Osteoblast (primary cell): ENCODE results near the gene AMFR. TPM values are rescaled to one million over a fixed set of nuclear protein-coding genes. Genes with fewer than 3 reads are reported as not detected.
"Not testable (repeated sequence)": the region's sequence is repeated elsewhere in the genome, so short reads cannot be mapped to it uniquely, and the experiment has no call there.

Experiments
- DNase-seq: peaks from one replicate; pipeline ENCODE4 v3.0.0; 2011; ENCODE audit warnings: low spot score, mixed read lengths; ENCODE audit not compliant: insufficient read length; ENCODE audit errors: missing footprints
- H2AFZ ChIP-seq: 2 replicates; pipeline ENCODE4 v1.6.0; 2011; ENCODE audit warnings: mild to moderate bottlenecking, low read length
- H3K27ac ChIP-seq: 2 replicates; pipeline ENCODE4 v1.5.1; 2011; ENCODE audit warnings: mild to moderate bottlenecking, low read depth, low read length, moderate library complexity
- H3K27me3 ChIP-seq: 2 replicates; pipeline ENCODE4 v1.6.0; 2012; ENCODE audit warnings: mild to moderate bottlenecking, control low read depth, inconsistent platforms, low read length, moderate library complexity; ENCODE audit not compliant: insufficient read depth
- H3K36me3 ChIP-seq: 2 replicates; pipeline ENCODE4 v1.5.1; 2011; ENCODE audit warnings: mild to moderate bottlenecking, low read length, control low read depth, moderate library complexity; ENCODE audit not compliant: insufficient read depth
- H3K4me1 ChIP-seq: 2 replicates; pipeline ENCODE4 v1.5.1; 2011; ENCODE audit warnings: mild to moderate bottlenecking, low read length, control low read depth, moderate library complexity; ENCODE audit not compliant: insufficient read depth
- H3K4me2 ChIP-seq: 2 replicates; pipeline ENCODE4 v1.6.0; 2011; ENCODE audit warnings: mild to moderate bottlenecking, low read length; ENCODE audit not compliant: insufficient read depth
- H3K4me3 ChIP-seq: fragments of 200-600 bp; sonication (generic); 3 replicates; pipeline ENCODE4 v1.5.1; 2012; ENCODE audit warnings: mild to moderate bottlenecking, low read length, inconsistent platforms; ENCODE audit not compliant: insufficient read depth
- H3K79me2 ChIP-seq: 2 replicates; pipeline ENCODE4 v1.6.0; 2012; ENCODE audit warnings: mild to moderate bottlenecking, low read length, control low read depth, inconsistent platforms; ENCODE audit not compliant: insufficient read depth
- H3K9me3 ChIP-seq: 2 replicates; pipeline ENCODE4 v1.5.1; 2011; ENCODE audit warnings: low read depth, low read length, control low read depth
- H4K20me1 ChIP-seq: 2 replicates; pipeline ENCODE4 v1.6.0; 2012; ENCODE audit warnings: mild to moderate bottlenecking, low read length, control low read depth; ENCODE audit not compliant: insufficient read depth
- CTCF ChIP-seq: IDR thresholded peaks from 2 replicates; pipeline ENCODE4 v1.5.1; 2011; ENCODE audit warnings: mild to moderate bottlenecking, low read depth, low read length, moderate library complexity; ENCODE audit errors: extremely low read depth
- total RNA-seq: library from RNA; depleted of rRNA; stranded (reverse); fragments of >200 nt; gene quantifications from 2 replicates; pipeline ENCODE4 v1.2.3, GENCODE V29; 2012

The AMFR gene
- total RNA-seq, 1 donor: 339 TPM

DNA sequence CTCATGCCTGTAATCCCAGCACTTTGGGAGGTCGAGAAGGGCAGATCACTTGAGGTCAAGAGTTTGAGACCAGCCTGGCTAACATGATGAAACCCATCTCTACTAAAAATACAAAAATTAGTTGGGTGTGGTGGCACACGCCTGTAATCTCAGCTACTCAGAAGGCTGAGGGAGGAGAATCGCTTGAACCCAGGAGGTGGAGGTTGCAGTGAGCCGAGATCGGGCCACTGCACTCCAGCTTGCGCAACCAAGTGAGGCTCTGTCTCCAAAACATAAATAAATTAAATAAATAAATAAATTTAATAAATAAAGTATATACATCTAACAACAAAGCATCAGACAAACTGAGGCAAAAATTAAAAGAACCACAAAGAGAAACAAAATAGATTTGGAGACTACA, 49.6 kb downstream of the AMFR start:
- H3K79me2 ChIP-seq: peaks cover 35% of the 10 kb centered on the region
- H4K20me1 ChIP-seq: not testable (repeated sequence)

GRCh38 chr16:56373003-56373402, 52.3 kb downstream of the AMFR start:
- Histone ChIP-seq H4K20me1 (no peaks in the 10 kb centered on the region), H3K36me3 (peaks cover 16% of the 10 kb centered on the region), H3K4me1 (peaks cover 15% of the 10 kb centered on the region), H2AFZ (no peak overlapping the region), H3K9me3 (no peaks in the 10 kb centered on the region), H3K79me2 (peaks cover 35% of the 10 kb centered on the region), H3K4me2 (no peak overlapping the region), H3K27me3 (no peaks in the 10 kb centered on the region), H3K4me3 (no peak overlapping the region), H3K27ac (no peak overlapping the region)
- DNase-seq: no peak
- no peak for TF ChIP-seq CTCF

More for the DNA sequence above, 49.6 kb downstream of the AMFR start:
- DNase-seq, H3K27me3 ChIP-seq, H3K27ac ChIP-seq, H3K36me3 ChIP-seq, H3K4me1 ChIP-seq, H3K9me3 ChIP-seq, H3K4me3 ChIP-seq, H3K4me2 ChIP-seq, H2AFZ ChIP-seq: not testable (repeated sequence)

DNA sequence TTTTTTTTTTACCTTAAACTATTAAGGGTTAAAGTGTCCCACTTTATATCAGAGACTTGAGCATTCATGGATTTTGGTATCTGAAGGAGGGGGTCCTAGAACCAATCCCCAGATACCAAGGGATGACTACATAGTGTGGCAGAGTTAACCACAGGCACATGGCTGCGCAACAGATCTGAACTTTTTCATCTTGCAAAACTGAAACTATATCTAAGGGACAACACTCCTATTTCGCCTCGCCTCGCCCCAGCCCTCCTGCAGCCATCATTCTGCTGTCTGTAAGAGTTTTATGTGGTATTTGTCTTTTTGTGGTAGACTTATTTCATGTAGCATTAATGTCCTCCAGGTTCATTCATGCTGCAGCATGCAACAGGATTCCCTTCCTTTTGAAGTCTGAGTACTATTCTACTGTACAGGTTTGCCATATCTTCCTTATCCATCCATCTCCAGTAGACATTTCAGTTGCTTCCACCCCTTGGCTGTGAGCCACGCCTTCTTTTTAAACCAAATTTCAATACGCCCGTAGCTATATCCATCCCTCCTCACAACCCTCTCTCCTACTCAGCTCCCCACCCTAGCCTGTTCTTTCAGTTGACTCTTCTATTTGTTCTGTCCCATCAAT, 53.2 kb downstream of the AMFR start:
- TF ChIP-seq CTCF: no peak
- Histone ChIP-seq H3K4me1 (peaks cover 15% of the 10 kb centered on the region), H3K9me3 (no peaks in the 10 kb centered on the region), H4K20me1 (no peaks in the 10 kb centered on the region), H3K4me2 (no peak overlapping the region), H3K79me2 (peaks cover 31% of the 10 kb centered on the region), H3K27me3 (no peaks in the 10 kb centered on the region), H3K36me3 (peaks cover 25% of the 10 kb centered on the region), H3K27ac (no peak overlapping the region), H3K4me3 (no peak overlapping the region), H2AFZ (no peak overlapping the region)
- no peak for DNase-seq

- H4K20me1 ChIP-seq: no peaks in the 10 kb centered on the region
- H3K4me1 ChIP-seq: peaks cover 15% of the 10 kb centered on the region
- TF ChIP-seq CTCF: no peak
- DNase-seq: no peak
- no peak overlapping the region for H3K4me3 ChIP-seq
- no peak overlapping the region for H2AFZ ChIP-seq
- H3K27ac ChIP-seq: peak overlapping the region; percentile 34
- no peaks in the 10 kb centered on the region for H3K9me3 ChIP-seq
- peaks cover 27% of the 10 kb centered on the region for H3K79me2 ChIP-seq
- no peaks in the 10 kb centered on the region for H3K27me3 ChIP-seq
- H3K4me2 ChIP-seq: no peak overlapping the region
- peaks cover 30% of the 10 kb centered on the region for H3K36me3 ChIP-seq
Measured at GRCh38 chr16:56371660-56371937, 53.7 kb downstream of the AMFR start.
